ENCODE data around the gene LSAMP. TPM values are rescaled to one million over a fixed set of nuclear protein-coding genes. Genes with fewer than 3 reads are reported as not detected.
A peak's percentile ranks its signal among the peaks of the same experiment; 100 is the strongest.

Gene LSAMP
- total RNA-seq, 1 experiment from 2014 or later, result 5.7 TPM

DNA sequence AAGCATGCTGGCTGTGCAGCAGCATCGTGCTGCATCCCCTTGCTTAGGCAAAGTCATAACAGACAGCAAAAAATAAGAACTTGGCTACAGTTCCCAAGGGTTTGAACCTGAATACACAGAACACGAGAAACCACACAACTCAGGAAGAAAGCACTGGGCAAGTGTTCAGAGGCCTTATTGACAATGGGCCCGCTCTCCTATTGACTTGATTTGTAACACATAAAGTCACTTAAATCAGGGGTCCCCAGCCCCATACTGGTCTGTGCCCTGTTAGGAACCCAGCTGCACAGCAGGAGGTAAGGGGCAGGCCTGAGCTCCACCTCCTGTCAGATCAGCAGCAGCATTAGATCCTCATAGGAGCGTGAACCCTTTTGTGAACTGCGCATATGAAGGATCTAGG lies 145.1 kb downstream of the LSAMP start:
- TF ChIP-seq MXD4 (CRISPR knock-in tag; IDR thresholded peaks at IDR 0.05; ENCODE audit: borderline replicate concordance), result no peak
- no peak for TF ChIP-seq EMX1 (CRISPR knock-in tag; IDR thresholded peaks at IDR 0.05)
- TF ChIP-seq ZNF423 (CRISPR knock-in tag; IDR thresholded peaks at IDR 0.05), result no peak
- TF ChIP-seq MYBL2 (CRISPR knock-in tag; IDR thresholded peaks at IDR 0.05), result no peak
- TF ChIP-seq, protein P1, sequence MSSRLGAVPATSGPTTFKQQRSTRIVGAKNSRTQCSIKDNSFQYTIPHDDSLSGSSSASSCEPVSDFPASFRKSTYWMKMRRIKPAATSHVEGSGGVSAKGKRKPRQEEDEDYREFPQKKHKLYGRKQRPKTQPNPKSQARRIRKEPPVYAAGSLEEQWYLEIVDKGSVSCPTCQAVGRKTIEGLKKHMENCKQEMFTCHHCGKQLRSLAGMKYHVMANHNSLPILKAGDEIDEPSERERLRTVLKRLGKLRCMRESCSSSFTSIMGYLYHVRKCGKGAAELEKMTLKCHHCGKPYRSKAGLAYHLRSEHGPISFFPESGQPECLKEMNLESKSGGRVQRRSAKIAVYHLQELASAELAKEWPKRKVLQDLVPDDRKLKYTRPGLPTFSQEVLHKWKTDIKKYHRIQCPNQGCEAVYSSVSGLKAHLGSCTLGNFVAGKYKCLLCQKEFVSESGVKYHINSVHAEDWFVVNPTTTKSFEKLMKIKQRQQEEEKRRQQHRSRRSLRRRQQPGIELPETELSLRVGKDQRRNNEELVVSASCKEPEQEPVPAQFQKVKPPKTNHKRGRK (CRISPR knock-in tag; IDR thresholded peaks at IDR 0.05; ENCODE audit: borderline replicate concordance), result no peak
- TF ChIP-seq SMAD3 (CRISPR knock-in tag; IDR thresholded peaks at IDR 0.05; ENCODE audit: borderline replicate concordance), result no peak
- TF ChIP-seq, protein P2, sequence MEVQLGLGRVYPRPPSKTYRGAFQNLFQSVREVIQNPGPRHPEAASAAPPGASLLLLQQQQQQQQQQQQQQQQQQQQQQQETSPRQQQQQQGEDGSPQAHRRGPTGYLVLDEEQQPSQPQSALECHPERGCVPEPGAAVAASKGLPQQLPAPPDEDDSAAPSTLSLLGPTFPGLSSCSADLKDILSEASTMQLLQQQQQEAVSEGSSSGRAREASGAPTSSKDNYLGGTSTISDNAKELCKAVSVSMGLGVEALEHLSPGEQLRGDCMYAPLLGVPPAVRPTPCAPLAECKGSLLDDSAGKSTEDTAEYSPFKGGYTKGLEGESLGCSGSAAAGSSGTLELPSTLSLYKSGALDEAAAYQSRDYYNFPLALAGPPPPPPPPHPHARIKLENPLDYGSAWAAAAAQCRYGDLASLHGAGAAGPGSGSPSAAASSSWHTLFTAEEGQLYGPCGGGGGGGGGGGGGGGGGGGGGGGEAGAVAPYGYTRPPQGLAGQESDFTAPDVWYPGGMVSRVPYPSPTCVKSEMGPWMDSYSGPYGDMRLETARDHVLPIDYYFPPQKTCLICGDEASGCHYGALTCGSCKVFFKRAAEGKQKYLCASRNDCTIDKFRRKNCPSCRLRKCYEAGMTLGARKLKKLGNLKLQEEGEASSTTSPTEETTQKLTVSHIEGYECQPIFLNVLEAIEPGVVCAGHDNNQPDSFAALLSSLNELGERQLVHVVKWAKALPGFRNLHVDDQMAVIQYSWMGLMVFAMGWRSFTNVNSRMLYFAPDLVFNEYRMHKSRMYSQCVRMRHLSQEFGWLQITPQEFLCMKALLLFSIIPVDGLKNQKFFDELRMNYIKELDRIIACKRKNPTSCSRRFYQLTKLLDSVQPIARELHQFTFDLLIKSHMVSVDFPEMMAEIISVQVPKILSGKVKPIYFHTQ (CRISPR knock-in tag; IDR thresholded peaks at IDR 0.05), result no peak
- TF ChIP-seq, protein P3, sequence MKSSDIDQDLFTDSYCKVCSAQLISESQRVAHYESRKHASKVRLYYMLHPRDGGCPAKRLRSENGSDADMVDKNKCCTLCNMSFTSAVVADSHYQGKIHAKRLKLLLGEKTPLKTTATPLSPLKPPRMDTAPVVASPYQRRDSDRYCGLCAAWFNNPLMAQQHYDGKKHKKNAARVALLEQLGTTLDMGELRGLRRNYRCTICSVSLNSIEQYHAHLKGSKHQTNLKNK (CRISPR knock-in tag; IDR thresholded peaks at IDR 0.05), result no peak
- no peak for TF ChIP-seq OVOL2 (CRISPR knock-in tag; IDR thresholded peaks at IDR 0.05; ENCODE audit: borderline replicate concordance)
- TF ChIP-seq, protein P4, sequence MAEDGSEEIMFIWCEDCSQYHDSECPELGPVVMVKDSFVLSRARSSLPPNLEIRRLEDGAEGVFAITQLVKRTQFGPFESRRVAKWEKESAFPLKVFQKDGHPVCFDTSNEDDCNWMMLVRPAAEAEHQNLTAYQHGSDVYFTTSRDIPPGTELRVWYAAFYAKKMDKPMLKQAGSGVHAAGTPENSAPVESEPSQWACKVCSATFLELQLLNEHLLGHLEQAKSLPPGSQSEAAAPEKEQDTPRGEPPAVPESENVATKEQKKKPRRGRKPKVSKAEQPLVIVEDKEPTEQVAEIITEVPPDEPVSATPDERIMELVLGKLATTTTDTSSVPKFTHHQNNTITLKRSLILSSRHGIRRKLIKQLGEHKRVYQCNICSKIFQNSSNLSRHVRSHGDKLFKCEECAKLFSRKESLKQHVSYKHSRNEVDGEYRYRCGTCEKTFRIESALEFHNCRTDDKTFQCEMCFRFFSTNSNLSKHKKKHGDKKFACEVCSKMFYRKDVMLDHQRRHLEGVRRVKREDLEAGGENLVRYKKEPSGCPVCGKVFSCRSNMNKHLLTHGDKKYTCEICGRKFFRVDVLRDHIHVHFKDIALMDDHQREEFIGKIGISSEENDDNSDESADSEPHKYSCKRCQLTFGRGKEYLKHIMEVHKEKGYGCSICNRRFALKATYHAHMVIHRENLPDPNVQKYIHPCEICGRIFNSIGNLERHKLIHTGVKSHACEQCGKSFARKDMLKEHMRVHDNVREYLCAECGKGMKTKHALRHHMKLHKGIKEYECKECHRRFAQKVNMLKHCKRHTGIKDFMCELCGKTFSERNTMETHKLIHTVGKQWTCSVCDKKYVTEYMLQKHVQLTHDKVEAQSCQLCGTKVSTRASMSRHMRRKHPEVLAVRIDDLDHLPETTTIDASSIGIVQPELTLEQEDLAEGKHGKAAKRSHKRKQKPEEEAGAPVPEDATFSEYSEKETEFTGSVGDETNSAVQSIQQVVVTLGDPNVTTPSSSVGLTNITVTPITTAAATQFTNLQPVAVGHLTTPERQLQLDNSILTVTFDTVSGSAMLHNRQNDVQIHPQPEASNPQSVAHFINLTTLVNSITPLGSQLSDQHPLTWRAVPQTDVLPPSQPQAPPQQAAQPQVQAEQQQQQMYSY (CRISPR knock-in tag; IDR thresholded peaks at IDR 0.05), result no peak
- TF ChIP-seq, protein P5, sequence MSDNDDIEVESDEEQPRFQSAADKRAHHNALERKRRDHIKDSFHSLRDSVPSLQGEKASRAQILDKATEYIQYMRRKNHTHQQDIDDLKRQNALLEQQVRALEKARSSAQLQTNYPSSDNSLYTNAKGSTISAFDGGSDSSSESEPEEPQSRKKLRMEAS (CRISPR knock-in tag; IDR thresholded peaks at IDR 0.05), result no peak
- TF ChIP-seq, protein P6, sequence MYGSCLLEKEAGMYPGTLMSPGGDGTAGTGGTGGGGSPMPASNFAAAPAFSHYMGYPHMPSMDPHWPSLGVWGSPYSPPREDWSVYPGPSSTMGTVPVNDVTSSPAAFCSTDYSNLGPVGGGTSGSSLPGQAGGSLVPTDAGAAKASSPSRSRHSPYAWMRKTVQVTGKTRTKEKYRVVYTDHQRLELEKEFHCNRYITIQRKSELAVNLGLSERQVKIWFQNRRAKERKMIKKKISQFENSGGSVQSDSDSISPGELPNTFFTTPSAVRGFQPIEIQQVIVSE (CRISPR knock-in tag; IDR thresholded peaks at IDR 0.05; ENCODE audit: borderline replicate concordance), result no peak
- no peak for TF ChIP-seq ELF4 (CRISPR knock-in tag; IDR thresholded peaks at IDR 0.05; ENCODE audit: low read depth)
- no peak for TF ChIP-seq NFATC4 (CRISPR knock-in tag; IDR thresholded peaks at IDR 0.05)
- TF ChIP-seq, protein P7, sequence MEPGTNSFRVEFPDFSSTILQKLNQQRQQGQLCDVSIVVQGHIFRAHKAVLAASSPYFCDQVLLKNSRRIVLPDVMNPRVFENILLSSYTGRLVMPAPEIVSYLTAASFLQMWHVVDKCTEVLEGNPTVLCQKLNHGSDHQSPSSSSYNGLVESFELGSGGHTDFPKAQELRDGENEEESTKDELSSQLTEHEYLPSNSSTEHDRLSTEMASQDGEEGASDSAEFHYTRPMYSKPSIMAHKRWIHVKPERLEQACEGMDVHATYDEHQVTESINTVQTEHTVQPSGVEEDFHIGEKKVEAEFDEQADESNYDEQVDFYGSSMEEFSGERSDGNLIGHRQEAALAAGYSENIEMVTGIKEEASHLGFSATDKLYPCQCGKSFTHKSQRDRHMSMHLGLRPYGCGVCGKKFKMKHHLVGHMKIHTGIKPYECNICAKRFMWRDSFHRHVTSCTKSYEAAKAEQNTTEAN (CRISPR knock-in tag; IDR thresholded peaks at IDR 0.05), result no peak
- no peak for TF ChIP-seq TP53 (CRISPR knock-in tag; IDR thresholded peaks at IDR 0.05)
- no peak for TF ChIP-seq KAT7 (CRISPR knock-in tag; IDR thresholded peaks at IDR 0.05; ENCODE audit: borderline replicate concordance)
- peak; percentile 14 for DNase-seq (ENCODE audit: low spot score)
- ChIA-PET POLR2A (no interaction called here), CTCF (no interaction called here)
- Mint-ChIP-seq H3K36me3 (no peaks in the 10 kb centered on the region), H3K27ac (no peak overlapping the region), H3K4me1 (peaks cover 25% of the 10 kb centered on the region), H3K27me3 (ENCODE audit: low read depth) (no peaks in the 10 kb centered on the region), H3K4me3 (no peak overlapping the region), H3K9me3 (no peaks in the 10 kb centered on the region)
- no peak; the same call in 1 of the 2 replicates for ATAC-seq
